Endothelial cell (in vitro differentiated cells): ENCODE results near the gene MXRA8. TPM values are rescaled to one million over a fixed set of nuclear protein-coding genes. Genes with fewer than 3 reads are reported as not detected.

Source experiments
- DNase-seq: peaks from one replicate; pipeline ENCODE4 v3.0.0; 2021; ENCODE audit warnings: low spot score
- H3K27ac Mint-ChIP-seq: one replicate; pipeline ENCODE4 v1.8.0; 2021; ENCODE audit warnings: mixed read lengths, inconsistent platforms; ENCODE audit not compliant: unreplicated experiment
- H3K27me3 Mint-ChIP-seq: one replicate; pipeline ENCODE4 v1.8.0; 2021; ENCODE audit warnings: mild to moderate bottlenecking, moderate library complexity, mixed read lengths, inconsistent platforms; ENCODE audit not compliant: unreplicated experiment
- H3K36me3 Mint-ChIP-seq: one replicate; pipeline ENCODE4 v1.8.0; 2021; ENCODE audit warnings: mild to moderate bottlenecking, low read depth, mixed read lengths, inconsistent platforms; ENCODE audit not compliant: unreplicated experiment
- H3K4me1 Mint-ChIP-seq: one replicate; pipeline ENCODE4 v1.8.0; 2021; ENCODE audit warnings: mild to moderate bottlenecking, mixed read lengths, inconsistent platforms; ENCODE audit not compliant: unreplicated experiment
- H3K4me3 Mint-ChIP-seq: one replicate; pipeline ENCODE4 v1.8.0; 2021; ENCODE audit warnings: mild to moderate bottlenecking, mixed read lengths, inconsistent platforms; ENCODE audit not compliant: unreplicated experiment
- H3K9me3 Mint-ChIP-seq: one replicate; pipeline ENCODE4 v1.8.0; 2021; ENCODE audit warnings: mixed read lengths, inconsistent platforms; ENCODE audit not compliant: unreplicated experiment
- CTCF ChIP-seq: fragments of 200-600 bp; sonication (generic); IDR thresholded peaks from one replicate; pipeline ENCODE4 v1.5.0; 2021; ENCODE audit warnings: antibody characterized with exemption; ENCODE audit not compliant: unreplicated experiment
- total RNA-seq: library from RNA; stranded (reverse); fragmentation: NEBNext Ultra II Directional; extraction: Animal tissue kit (Norgen Biotek cat#: 25700); gene quantifications from one replicate; pipeline ENCODE4 v1.2.1, GENCODE V29; 2021; ENCODE audit not compliant: unreplicated experiment

MXRA8 gene
- total RNA-seq, 1 donor from 2014 or later: 0.64 TPM

- peaks cover 18% of the 10 kb centered on the region for H3K27me3 Mint-ChIP-seq
- peaks cover 8% of the 10 kb centered on the region for H3K36me3 Mint-ChIP-seq
- H3K4me3 Mint-ChIP-seq: peak overlapping the region; percentile 79
- H3K9me3 Mint-ChIP-seq: no peaks in the 10 kb centered on the region
- H3K27ac Mint-ChIP-seq: no peak overlapping the region
- peaks cover 7% of the 10 kb centered on the region for H3K4me1 Mint-ChIP-seq
- TF ChIP-seq CTCF: no peak
- no peak for DNase-seq
Observed at GRCh38 chr1:1329304-1330210, 28.8 kb downstream of the MXRA8 start.

- Mint-ChIP-seq H3K9me3 (no peaks in the 10 kb centered on the region), H3K36me3 (peaks cover 13% of the 10 kb centered on the region), H3K27ac (no peak overlapping the region), H3K27me3 (peaks cover 19% of the 10 kb centered on the region), H3K4me1 (peaks cover 12% of the 10 kb centered on the region), H3K4me3 (no peak overlapping the region)
- DNase-seq: no peak
- no peak for TF ChIP-seq CTCF
Observed at GRCh38 chr1:1328254-1328653, 30.1 kb downstream of the MXRA8 start.

- H3K4me3 Mint-ChIP-seq: no peak overlapping the region
- no peak for DNase-seq
- peaks cover 12% of the 10 kb centered on the region for H3K4me1 Mint-ChIP-seq
- H3K9me3 Mint-ChIP-seq: no peaks in the 10 kb centered on the region
- TF ChIP-seq CTCF: no peak
- H3K36me3 Mint-ChIP-seq: peaks cover 14% of the 10 kb centered on the region
- H3K27ac Mint-ChIP-seq: no peak overlapping the region
- H3K27me3 Mint-ChIP-seq: peaks cover 20% of the 10 kb centered on the region
Observed at GRCh38 chr1:1327291-1327690, 31.1 kb downstream of the MXRA8 start.

- Mint-ChIP-seq H3K27ac (no peak overlapping the region), H3K36me3 (peaks cover 14% of the 10 kb centered on the region)
Observed at GRCh38 chr1:1326075-1326605, 32.2 kb downstream of the MXRA8 start.

More at GRCh38 chr1:1326075-1326605, 32.2 kb downstream of the MXRA8 start:
- no peak for TF ChIP-seq CTCF
- Mint-ChIP-seq H3K4me3 (peak overlapping the region; percentile 86), H3K9me3 (no peaks in the 10 kb centered on the region), H3K27me3 (peaks cover 23% of the 10 kb centered on the region), H3K4me1 (peaks cover 16% of the 10 kb centered on the region)
- DNase-seq: no peak
